ENCODE results near the gene CERS6.

- TF ChIP-seq CTCF (IDR thresholded peaks at IDR 0.05; ENCODE audit: low read depth, low read length, missing input control) (no peak), NR2F2 (IDR thresholded peaks at IDR 0.05) (no peak), REST (IDR thresholded peaks at IDR 0.05) (no peak), EGR1 (IDR thresholded peaks at IDR 0.05; ENCODE audit: low read depth in 2 of 2) (no peak), YY1 (IDR thresholded peaks at IDR 0.05) (no peak), SP1 (IDR thresholded peaks at IDR 0.05) (no peak), ZBTB33 (IDR thresholded peaks at IDR 0.05) (no peak)
Measured at GRCh38 chr2:168731002-168731401, 274.9 kb downstream of the CERS6 start.

Measured in liver (tissue), 3 donors.